Sigmoid colon (tissue), 7 donors: Measurements from ENCODE around the gene CAPSL. TPM values are rescaled to one million over a fixed set of nuclear protein-coding genes. Genes with fewer than 3 reads are reported as not detected.
A peak's percentile ranks its signal among the peaks of the same experiment; 100 is the strongest.

Experiments
- DNase-seq: peaks from one replicate; pipeline ENCODE4 v3.0.0-alpha.2; 2019
- H3K27ac ChIP-seq, 4 donors: fragments of 200-600 bp; sonication (generic); one replicate each; pipeline ENCODE4 v1.5.1; 2016 to 2019; ENCODE audit warnings: mild to moderate bottlenecking in 1 of 4
- H3K27me3 ChIP-seq, 3 donors: fragments of 200-600 bp; sonication (generic); one replicate each; pipeline ENCODE4 v1.5.1; 2019; ENCODE audit warnings: mild to moderate bottlenecking in 1 of 3
- H3K36me3 ChIP-seq, 4 donors: fragments of 200-600 bp; sonication (generic); one replicate each; pipeline ENCODE4 v1.5.1; 2016 to 2019
- H3K4me1 ChIP-seq, 4 donors: fragments of 200-600 bp; sonication (generic); one replicate each; pipeline ENCODE4 v1.5.1; 2017 to 2019
- H3K4me3 ChIP-seq, 4 donors: fragments of 200-600 bp; sonication (generic); one replicate each; pipeline ENCODE4 v1.5.1; 2017 to 2019; ENCODE audit warnings: mild to moderate bottlenecking in 2 of 4, moderate library complexity in 1 of 4
- H3K9me3 ChIP-seq, 4 donors: fragments of 200-600 bp in 3 of 4; sonication (generic) in 3 of 4; one replicate each; pipeline versions ENCODE4 v1.5.1 to v1.6.1; 2013 to 2019
- CTCF ChIP-seq, 4 experiments: fragments of 450-650 bp in 3 of 4; fragments of 200-600 bp in 1 of 4; IDR thresholded peaks; one replicate each; pipeline ENCODE4 v1.5.1; 2016 to 2019; ENCODE audit warnings: antibody characterized with exemption in 4 of 4, mild to moderate bottlenecking in 3 of 4, moderate library complexity in 2 of 4
- EP300 ChIP-seq, 4 donors: sonication (generic); formaldehyde crosslinking; IDR thresholded peaks; one replicate each; pipeline ENCODE4 v1.6.1; 2017; ENCODE audit warnings: antibody characterized with exemption in 4 of 4
- POLR2A ChIP-seq, 2 donors: fragments of 450-650 bp; IDR thresholded peaks; one replicate each; pipeline ENCODE4 v1.6.1; 2016; ENCODE audit warnings: antibody characterized with exemption in 2 of 2, mild to moderate bottlenecking in 2 of 2, moderate library complexity in 2 of 2
- POLR2AphosphoS5 ChIP-seq, 4 donors: sonication (generic); formaldehyde crosslinking; IDR thresholded peaks; one replicate each; pipeline ENCODE4 v1.6.1; 2017; ENCODE audit warnings: antibody characterized with exemption in 4 of 4
- WGBS, 2 donors: extraction: QIAGEN DNeasy Blood & Tissue Kit; methylation state at CpG; one replicate each; pipeline ENCODE4 v1.1.7; 2013; 5-methylcytosine and 5-hydroxymethylcytosine counted together
- intact Hi-C: fragments of 100-400 bp; cut with DNase I; formaldehyde crosslinking; loops from one replicate; pipeline ENCODE4 v1.15.1; 2023
- polyA plus RNA-seq, 3 donors: library from polyadenylated mRNA; stranded (reverse); fragments of 200-250 nt; gene quantifications; one replicate each; pipeline ENCODE4 v1.2.3, GENCODE V29; 2013
- total RNA-seq, 4 donors: library from RNA; depleted of rRNA; stranded (reverse); fragments of >200 nt; gene quantifications; one replicate each; pipeline ENCODE4 v1.1.0, GENCODE V29; 2016
- donor health status: healthy with polysubstance abuse.
- donor health status: Bipolar disorder and iron deficiency.
- donor health status: healthy.

Gene CAPSL
- total and polyA plus RNA-seq, 7 donors, result not detected

- no peaks in the 10 kb centered on the region for H3K36me3 ChIP-seq
- intact Hi-C loops, result loop anchor here (5.0 kb wide), 3 partner anchors 148 to 838 kb away; partner anchors contain the start of gene SPEF2
- H3K9me3 ChIP-seq, result no peaks in the 10 kb centered on the region
- DNase-seq, result peak; percentile 68
- H3K4me3 ChIP-seq, result no peak overlapping the region
- H3K4me1 ChIP-seq, result peaks cover 0 to 7% (median 1%) of the 10 kb centered on the region in 4 donors
- 10 to 15% methylated on average over 21 of the region's 21 CpGs for WGBS, 2 donors
- peaks cover 0 to 28% (median 0%) of the 10 kb centered on the region in 3 donors for H3K27me3 ChIP-seq
- H3K27ac ChIP-seq, result no peak overlapping the region
- TF ChIP-seq POLR2A (IDR thresholded peaks at IDR 0.05), result no peak
- TF ChIP-seq CTCF (IDR thresholded peaks at IDR 0.05), result peak in 2 of 4 experiments; percentile 14 to 15
Measured at GRCh38 chr5:35924950-35925722, 13.3 kb downstream of the CAPSL start.

- Histone ChIP-seq H3K9me3 (no peaks in the 10 kb centered on the region), H3K27ac (no peak overlapping the region), H3K4me3 (no peak overlapping the region), H3K36me3 (no peaks in the 10 kb centered on the region), H3K4me1 (peaks cover 0 to 7% (median 1%) of the 10 kb centered on the region in 4 donors), H3K27me3 (peaks cover 0 to 28% (median 0%) of the 10 kb centered on the region in 3 donors)
- DNase-seq, result no peak
- intact Hi-C loops, result no loop called here
- TF ChIP-seq CTCF (IDR thresholded peaks at IDR 0.05) (no peak), EP300 (IDR thresholded peaks at IDR 0.05) (no peak), POLR2AphosphoS5 (IDR thresholded peaks at IDR 0.05) (no peak), POLR2A (IDR thresholded peaks at IDR 0.05) (no peak)
- 49 to 52% methylated on average over 10 of the region's 10 CpGs for WGBS, 2 donors
Measured at GRCh38 chr5:35924122-35924949, 14.1 kb downstream of the CAPSL start.

GRCh38 chr5:35922468-35922867, 16.0 kb downstream of the CAPSL start:
- Histone ChIP-seq H3K27ac (no peak overlapping the region), H3K4me3 (no peak overlapping the region), H3K36me3 (no peaks in the 10 kb centered on the region), H3K4me1 (peaks cover 0 to 7% (median 1%) of the 10 kb centered on the region in 4 donors), H3K9me3 (no peaks in the 10 kb centered on the region), H3K27me3 (peaks cover 0 to 28% (median 0%) of the 10 kb centered on the region in 3 donors)
- WGBS, 2 donors, result 70 to 83% methylated on average over 7 of the region's 7 CpGs
- no peak for DNase-seq
- intact Hi-C loops, result no loop called here
- no peak for TF ChIP-seq POLR2A (IDR thresholded peaks at IDR 0.05)
- no peak for TF ChIP-seq CTCF (IDR thresholded peaks at IDR 0.05)
- TF ChIP-seq EP300 (IDR thresholded peaks at IDR 0.05), result no peak
- TF ChIP-seq POLR2AphosphoS5 (IDR thresholded peaks at IDR 0.05), result no peak

- DNase-seq, result no peak
- H3K27me3 ChIP-seq, result peaks cover 0 to 28% (median 0%) of the 10 kb centered on the region in 3 donors
- H3K4me3 ChIP-seq, result no peak overlapping the region
- peaks cover 0 to 7% (median 1%) of the 10 kb centered on the region in 4 donors for H3K4me1 ChIP-seq
- intact Hi-C loops, result no loop called here
- 58 to 67% methylated on average over 5 of the region's 5 CpGs for WGBS, 2 donors
- TF ChIP-seq POLR2A (IDR thresholded peaks at IDR 0.05) (no peak), POLR2AphosphoS5 (IDR thresholded peaks at IDR 0.05) (no peak), CTCF (IDR thresholded peaks at IDR 0.05) (no peak), EP300 (IDR thresholded peaks at IDR 0.05) (no peak)
- H3K36me3 ChIP-seq, result no peaks in the 10 kb centered on the region
- H3K9me3 ChIP-seq, result no peaks in the 10 kb centered on the region
- H3K27ac ChIP-seq, result no peak overlapping the region
Measured at GRCh38 chr5:35921930-35922329, 16.5 kb downstream of the CAPSL start.
